GM19468 (cell line): ENCODE results near the gene SMC3.
"Not testable (repeated sequence)": the region's sequence is repeated elsewhere in the genome, so short reads cannot be mapped to it uniquely, and the experiment has no call there.

Source experiments
- ATAC-seq: cut with Tn5 transposase; IDR thresholded peaks from one replicate; pipeline ENCODE4 v1.9.1; 2021; ENCODE audit warnings: mild to moderate bottlenecking, moderate library complexity, moderate number of reproducible peaks; ENCODE audit not compliant: unreplicated experiment; ENCODE audit errors: extremely low read depth

The SMC3 gene

DNA sequence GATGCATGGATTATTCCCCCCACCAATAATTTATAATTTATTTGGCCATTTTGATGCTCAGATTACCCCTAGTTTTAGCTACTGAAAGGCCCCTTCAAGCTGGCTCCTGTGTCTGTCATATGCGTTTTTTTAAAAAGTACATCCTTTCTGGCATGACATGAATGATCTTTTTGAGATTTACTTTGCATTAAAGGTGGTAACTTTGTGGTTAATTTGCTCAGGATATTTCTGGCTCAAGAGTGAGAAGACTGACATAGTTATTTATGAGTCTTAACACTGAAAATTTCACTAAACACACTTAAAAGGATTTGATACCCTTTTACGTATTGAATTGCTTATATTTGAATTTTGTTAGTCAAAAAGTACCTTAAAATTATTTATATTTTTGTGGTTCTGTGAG lies 5.4 kb downstream of the SMC3 start:
- no peak for ATAC-seq

DNA sequence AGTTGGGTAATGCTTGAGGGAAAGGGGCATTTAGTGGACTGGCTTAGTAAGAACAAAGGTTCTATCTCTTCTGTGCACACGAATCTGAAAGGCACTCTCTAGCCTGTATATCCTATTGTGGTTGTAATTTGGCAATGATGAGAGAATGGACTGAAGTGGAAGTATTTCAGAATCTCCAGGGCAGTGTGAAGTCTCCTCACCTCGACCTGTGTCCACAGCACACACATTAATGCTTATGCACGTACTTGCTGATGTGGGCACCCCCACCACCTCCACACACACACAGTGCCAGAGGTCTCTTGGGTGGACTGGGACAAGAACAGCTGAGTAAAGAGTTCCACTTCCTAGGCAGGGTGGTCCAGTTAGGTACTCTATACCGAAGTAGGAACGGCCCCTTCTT lies 6.9 kb downstream of the SMC3 start:
- ATAC-seq = no peak

DNA sequence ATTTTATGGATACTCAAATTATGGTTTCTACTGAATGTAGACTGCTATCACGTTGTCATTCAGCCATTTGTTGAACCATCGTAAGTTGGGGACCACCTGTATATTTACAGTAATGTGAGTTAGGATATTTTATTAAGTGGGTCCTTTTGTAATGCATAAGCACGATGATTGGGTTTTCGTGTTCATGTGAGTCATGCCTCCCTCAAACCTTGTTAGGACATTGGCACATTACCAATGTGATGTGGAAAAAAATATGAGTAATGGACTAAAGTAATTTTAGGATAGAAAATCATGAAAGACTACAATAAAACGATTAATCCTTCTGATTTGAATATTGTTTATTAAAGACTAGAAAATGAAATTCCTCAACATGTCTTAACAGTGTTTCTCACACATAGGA lies 8.7 kb downstream of the SMC3 start:
- ATAC-seq = no peak

DNA sequence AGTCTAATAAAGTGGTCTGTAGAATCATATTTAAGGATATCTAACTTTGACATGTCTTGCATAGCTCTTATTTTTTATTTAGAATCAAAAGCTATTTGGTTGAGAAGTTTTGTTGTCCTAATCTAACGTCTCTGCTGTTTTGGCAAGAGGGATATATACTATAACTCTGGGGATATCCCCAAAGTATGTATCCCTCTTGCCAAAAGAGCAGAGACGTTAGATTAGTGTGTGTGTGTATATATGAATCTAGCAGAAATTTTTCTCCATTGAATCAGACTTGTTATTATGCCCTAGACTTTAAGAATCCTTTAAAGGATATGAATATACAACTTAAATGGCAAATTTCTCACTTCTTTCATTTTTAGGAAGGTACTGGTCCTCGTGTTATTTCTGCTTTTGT lies 9.6 kb downstream of the SMC3 start:
- no peak for ATAC-seq

DNA sequence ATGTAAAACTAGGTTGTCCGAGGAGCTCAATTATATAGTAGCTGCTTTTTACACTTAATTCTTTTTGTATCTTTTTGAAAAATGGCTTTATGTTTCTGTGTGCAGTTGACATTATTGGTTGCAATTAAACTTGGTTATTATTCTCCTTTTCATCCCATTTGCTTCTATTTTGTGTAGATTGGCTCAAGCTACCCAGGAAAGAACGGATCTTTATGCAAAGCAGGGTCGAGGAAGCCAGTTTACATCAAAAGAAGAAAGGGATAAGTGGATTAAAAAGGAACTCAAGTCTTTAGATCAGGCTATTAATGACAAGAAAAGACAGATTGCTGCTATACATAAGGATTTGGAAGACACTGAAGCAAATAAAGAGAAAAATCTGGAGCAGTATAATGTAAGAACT lies 16.5 kb downstream of the SMC3 start:
- no peak for ATAC-seq

DNA sequence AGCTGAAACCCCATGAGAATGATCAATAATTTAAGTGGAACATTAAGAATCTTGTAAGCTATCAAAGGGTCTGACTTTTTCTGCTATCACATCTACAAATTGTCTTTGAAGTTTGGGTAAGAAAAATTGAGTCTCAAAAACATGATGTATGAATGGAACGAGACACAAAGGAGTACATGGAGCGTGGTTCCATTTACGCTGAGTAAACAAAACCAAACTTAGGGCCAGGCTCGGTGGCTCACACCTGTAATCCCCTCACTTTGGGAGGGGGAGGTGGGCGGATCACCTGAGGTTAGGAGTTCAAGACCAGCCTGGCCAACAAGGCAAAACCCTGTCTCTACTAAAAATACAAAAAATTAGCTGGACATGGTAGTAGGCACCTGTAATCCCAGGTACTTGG lies 24.3 kb downstream of the SMC3 start:
- no peak for ATAC-seq

DNA sequence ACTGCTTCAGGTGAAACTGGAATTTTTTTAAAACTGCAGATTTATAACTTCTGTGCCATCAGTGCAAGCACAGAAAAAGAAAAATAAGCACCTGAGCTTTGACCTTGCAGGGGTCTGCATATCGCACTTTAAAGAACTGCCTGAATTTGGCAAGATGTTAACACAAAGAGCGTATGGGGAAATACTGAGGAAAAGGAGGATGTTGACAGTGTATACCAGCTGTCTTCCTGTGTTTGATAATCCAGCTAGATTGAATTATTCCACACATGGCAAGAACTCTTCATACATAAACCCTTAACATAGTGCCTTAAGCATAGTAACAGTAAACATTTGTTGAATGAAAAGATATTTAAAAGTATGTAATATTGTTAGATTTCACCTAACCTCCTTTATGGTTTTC lies 30.0 kb downstream of the SMC3 start:
- ATAC-seq = no peak

DNA sequence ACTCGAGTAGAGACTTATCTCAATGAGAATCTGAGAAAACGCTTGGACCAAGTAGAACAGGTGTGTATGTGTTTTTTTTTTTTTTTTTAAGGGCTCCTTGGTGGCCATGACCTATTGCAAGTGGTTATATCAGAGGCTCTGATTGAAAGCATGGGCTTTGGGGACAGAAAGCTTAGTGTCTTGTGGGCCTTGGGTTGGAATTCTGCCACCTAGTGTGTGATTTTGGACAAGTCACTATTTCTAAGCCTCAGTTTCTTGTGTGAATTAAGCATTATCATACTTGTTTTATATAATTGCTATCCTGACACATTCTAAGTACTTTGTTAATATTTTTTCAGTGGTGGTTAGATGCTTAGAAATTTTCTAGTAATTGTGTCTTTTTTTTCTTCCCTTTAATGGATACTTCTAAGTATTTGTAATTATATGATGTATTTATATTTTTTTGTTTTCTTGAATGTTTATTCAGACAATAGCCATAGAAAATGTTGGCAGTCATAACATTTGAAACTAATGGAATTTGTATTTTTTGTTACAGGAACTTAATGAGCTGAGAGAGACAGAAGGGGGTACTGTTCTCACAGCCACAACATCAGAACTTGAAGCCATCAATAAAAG lies 33.1 kb downstream of the SMC3 start:
- peak; percentile 43 for ATAC-seq

DNA sequence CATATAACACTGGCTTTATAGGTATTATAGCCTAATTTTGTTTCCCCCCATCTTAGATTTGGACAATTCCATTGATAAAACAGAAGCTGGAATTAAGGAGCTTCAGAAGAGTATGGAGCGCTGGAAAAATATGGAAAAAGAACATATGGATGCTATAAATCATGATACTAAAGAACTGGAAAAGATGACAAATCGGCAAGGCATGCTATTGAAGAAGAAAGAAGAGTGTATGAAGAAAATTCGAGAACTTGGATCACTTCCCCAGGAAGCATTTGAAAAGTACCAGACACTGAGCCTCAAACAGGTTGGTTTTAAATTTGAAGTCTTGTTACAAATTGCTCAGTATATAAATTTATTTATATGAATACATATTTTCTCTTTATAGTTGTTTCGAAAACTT lies 34.1 kb downstream of the SMC3 start:
- no peak for ATAC-seq

DNA sequence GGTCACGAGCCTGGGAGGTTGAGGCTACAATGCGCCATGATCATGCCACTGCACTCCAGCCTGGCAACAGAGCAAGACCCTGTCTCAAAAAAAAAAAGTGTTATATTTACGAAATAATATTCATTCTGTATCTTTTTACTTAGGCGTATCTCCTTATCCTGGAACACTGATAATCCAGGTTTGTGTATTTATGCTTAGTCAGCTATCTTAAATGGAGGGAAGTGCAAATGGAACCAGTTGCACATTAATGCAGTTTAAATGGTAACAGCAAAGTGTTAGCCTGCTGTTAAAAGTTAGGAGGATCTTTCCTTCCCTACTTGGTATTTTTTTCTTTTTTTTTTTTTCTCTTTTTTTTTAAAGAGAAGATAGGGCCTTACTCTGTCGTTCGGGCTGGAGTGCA lies 40.6 kb downstream of the SMC3 start:
- no peak for ATAC-seq

DNA sequence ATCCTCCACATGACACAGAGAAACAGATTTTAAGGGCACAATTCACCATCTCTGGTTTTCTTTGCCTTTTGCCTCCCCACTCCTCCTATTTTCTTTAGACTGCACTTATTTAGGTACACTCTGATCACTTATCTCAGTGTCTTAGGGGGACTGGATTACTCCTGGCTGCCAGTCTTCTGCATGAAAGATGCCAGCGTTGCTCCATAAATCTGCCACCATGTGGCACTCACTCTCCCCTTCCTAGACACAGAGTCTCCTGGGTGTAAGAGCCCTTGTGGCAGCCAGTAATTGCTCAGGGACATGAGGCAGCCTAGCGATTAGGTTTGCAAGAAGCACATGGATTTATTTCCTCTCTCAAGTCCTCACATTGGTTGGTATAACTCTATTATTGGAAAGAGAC lies 42.1 kb downstream of the SMC3 start:
- ATAC-seq = no peak

DNA sequence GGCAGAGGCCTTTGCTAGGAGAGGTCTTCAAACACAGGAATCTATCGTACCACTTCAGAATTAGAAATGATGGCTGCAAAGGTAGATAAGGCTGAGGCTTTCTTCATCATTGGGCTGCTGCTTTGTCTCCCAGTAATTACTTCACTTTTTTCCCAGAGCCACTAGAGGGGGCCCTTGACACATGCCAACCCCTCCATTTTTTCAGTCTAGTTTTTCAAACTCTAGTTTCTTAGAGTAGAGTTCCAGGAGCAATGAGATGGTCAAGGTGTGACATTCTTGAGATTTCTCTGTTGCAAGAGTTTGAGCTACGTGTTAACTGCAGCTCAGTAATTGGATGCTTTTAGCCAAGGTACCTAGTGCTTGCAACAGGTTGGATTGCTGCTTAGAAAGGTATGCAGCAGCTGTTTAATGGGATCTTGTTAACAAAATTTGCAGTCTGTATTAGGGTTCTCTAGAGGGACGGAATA lies 42.8 kb downstream of the SMC3 start:
- ATAC-seq = no peak

DNA sequence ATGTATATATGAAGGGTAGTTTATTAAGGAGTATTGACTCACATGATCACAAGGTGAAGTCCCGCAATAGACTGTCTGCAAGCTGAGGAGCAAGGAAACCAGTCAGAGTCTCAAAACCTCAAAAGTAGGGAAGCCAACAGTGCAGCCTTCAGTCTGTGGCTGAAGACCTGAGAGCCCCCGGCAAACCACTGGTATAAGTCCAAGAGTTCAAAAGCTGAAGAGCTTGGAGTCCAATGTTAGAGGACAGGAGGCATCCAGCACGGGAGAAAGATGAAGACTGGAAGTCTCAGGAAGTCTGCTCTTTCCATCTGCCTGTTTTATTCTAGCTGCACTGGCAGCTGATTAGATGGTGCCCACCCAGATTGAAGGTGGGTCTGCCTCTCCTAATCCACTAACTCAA lies 43.3 kb downstream of the SMC3 start:
- ATAC-seq = not testable (repeated sequence)

DNA sequence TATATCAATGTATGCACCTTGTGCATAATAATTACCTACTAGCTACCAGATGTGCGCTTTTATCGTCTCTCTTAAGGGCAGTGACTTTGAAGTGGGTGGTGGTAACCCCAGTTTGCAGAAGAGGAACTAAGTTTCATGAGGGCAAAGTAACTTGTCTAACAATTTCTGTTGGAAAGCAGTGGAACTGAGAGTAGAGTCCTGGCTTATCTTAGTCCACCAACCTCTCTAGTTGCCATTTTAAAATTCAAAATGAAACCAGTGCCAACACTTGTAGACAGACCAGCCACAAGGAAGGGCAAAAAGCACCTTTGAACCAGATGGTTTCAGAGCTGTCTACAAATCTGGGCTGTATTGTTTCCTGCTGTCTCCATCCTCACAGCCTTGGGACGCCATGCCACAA lies 44.6 kb downstream of the SMC3 start:
- peak; percentile 26 for ATAC-seq

DNA sequence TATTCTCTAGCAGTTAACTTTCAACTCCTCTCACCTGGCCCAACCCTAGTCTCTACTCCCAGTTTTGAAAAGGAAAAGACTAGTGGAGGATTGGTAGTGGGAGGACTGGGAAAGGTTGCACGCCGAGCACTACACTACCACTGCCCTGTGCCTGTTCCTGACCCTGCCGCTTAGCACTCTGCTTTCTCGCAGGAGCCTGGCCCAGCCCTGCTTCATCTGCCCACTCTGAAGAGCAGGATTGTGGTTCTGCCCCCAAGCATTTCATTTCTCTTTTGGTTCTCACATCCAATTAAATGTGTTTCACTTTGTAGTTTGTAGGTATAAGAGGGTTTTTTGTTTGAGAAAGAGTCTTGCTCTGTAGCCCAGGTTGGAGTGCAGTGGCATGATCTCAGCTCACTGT lies 45.1 kb downstream of the SMC3 start:
- no peak for ATAC-seq

DNA sequence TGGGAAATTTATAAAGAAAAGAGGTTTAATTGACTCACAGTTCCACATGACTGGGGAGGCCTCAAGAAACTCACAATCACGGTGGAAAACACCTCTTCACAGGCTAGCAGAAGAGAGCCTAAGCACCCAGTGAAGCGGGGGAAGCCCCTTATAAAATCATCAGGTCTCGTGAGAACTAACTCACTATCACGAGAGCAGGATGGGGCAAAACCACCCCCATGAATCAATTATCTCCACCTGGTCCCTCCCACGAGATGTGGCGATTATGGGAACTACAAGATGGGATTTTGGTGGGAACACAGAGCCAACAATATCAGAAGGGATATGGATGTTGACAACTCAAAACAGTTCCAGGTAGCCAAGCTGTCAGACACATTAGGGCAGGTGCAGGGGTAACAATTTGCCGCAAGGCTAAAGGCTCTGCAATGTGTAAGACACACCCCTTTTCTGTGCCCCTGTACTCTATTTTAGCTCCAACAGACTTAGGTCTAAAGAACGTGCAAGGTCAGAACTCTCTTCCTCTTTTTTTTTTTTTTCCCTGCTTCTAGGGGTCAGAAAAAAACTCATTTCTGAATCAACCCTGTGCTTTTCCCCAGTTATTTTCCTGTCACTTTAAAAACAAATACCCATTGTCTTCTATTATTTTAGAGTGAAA lies 46.0 kb downstream of the SMC3 start:
- ATAC-seq = no peak

DNA sequence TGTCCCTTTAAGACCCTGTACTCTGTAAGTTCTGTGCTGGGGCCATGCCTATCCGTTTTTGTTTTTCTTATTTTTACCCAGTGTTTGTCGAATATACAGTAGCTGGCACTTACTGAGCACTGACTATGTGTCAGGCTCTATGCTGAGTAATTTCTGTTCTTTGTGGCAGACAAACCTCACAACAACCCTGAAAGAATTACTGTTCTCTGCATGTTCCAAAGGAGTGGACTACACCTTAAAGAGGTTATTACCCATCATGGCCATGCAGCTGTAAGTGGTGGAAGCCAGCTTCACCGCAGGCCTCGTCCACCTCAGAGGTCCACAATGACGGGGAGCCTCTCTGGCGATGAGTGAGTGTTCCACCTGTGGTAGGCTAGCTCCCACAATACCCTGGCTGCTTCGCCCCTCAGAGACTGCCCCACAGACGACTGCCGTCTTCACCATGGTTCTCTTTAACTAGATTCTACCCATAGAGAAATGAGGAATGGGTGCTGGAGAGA lies 46.6 kb downstream of the SMC3 start:
- no peak for ATAC-seq

DNA sequence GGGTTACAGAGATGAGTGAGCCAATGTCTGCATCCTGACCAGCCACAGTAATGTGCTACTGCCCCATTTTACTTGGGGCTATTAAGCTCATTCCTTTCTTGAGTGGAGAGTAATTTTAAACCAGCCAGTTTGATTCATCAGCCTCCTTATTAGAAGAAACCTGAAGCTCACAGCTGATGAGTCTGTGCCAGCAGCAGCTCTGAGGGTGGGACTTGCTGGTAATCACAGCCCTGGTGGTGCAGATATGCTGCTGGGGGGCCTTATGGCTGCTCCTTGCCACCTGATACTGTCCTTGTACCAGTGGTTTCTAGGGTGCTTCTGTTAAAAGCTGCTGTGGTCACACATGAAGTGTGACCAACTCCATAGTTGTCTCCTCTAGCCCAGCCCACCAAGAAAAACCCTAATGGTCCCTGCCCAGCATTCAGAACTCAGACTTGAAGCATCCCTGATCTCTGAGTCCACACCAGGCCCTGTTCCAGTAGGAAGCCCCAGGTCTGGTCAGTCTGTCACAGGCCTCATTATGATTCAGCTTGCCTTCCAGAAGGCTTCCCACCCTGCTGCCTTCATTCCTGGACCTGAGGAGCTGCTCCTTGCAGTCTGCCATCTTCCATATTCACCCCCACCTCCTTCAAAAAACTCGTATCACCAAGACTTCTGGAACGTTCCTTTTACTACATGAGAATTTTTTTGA lies 47.7 kb downstream of the SMC3 start:
- no peak for ATAC-seq

DNA sequence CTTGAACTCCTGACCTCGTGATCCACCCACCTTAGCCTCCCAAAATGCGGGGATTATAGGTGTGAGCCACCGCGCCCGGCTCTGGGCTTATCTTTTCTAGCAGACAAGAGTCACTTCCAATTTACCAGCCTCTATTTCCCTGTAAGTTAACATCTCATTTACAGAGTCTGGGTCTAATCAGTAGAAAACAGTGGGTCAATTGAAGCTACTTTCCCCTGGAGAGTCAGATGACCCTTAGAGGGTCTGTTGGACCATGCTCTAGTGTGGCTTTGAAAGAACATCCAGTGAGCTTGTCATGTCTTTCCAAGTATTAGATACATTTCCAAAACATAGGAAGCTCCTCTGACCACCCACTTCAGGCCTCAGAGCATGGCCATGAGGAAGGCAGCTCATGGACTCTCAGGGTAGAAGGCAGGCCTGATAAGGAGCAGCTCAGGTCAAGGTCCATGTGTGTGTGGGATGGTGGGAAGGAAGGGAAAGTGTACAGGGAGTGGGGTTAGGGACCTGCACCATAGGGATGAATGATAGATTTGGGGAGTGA lies 49.1 kb downstream of the SMC3 start:
- ATAC-seq = no peak

DNA sequence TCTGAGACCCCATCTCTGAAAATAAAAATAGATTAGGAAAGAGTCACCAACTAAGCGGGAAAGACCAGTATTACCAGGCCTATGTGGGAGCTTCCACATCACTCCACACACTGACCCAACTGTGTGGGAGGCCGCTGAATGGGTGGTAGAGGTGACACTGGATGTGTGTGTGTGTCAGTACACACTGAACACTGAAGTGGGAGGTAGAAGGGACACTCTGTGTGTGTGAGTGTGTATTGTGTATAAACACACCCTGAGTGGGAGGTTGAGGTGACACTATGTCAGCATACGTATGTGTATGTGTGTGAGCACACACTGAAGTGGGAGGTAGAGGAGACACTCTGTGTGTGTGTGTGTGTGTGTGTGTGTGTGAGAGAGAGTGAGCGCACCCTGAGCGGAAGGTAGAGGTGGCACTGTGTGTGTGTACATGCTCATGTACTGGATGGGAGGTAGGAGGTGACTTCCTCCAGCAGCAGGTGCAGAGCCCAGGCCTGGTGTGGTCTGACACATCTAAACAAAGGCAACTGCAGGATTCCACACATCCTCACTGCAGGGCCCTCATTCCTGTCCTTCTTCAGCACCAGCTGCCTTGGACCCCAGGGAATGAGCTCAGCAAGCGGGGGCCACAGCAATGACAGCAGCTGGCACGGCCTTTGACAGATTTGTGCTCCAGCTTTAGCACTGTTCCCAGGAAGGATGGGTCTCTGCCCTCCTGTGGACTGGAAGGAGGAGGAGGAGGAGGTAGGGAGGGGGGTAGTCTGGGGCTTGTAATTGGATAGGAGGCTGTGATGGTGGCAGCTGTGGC lies 50.1 kb downstream of the SMC3 start:
- ATAC-seq = no peak
